GM18519 (cell line): ENCODE results near the gene POT1.
A peak's percentile ranks its signal among the peaks of the same experiment; 100 is the strongest.

Experiments used
- ATAC-seq: cut with Tn5 transposase; IDR thresholded peaks from one replicate; pipeline ENCODE4 v1.9.1; 2021; ENCODE audit warnings: mild to moderate bottlenecking, moderate library complexity; ENCODE audit not compliant: unreplicated experiment, low FRiP score

Gene POT1

GRCh38 chr7:124813994-124814798 lies 115.4 kb downstream of the POT1 start:
- no peak for ATAC-seq

GRCh38 chr7:124812764-124813163 lies 116.9 kb downstream of the POT1 start:
- no peak for ATAC-seq

GRCh38 chr7:124811341-124811740 lies 118.3 kb downstream of the POT1 start:
- no peak for ATAC-seq

- ATAC-seq = no peak
Observed at GRCh38 chr7:124810605-124811004, 119.0 kb downstream of the POT1 start.

- no peak for ATAC-seq
Observed at GRCh38 chr7:124808206-124808605, 121.4 kb downstream of the POT1 start.

- ATAC-seq = no peak
Observed at GRCh38 chr7:124801330-124801895, 128.2 kb downstream of the POT1 start.

GRCh38 chr7:124800386-124800785 lies 129.2 kb downstream of the POT1 start:
- no peak for ATAC-seq

GRCh38 chr7:124799448-124799847 lies 130.2 kb downstream of the POT1 start:
- no peak for ATAC-seq

GRCh38 chr7:124796771-124797170 lies 132.9 kb downstream of the POT1 start:
- ATAC-seq = no peak

GRCh38 chr7:124792696-124793095 lies 136.9 kb downstream of the POT1 start:
- ATAC-seq = no peak

- ATAC-seq = no peak
Observed at GRCh38 chr7:124792002-124792401, 137.6 kb downstream of the POT1 start.

- no peak for ATAC-seq
Observed at GRCh38 chr7:124791426-124791825, 138.2 kb downstream of the POT1 start.

- no peak for ATAC-seq
Observed at GRCh38 chr7:124790645-124791044, 139.0 kb downstream of the POT1 start.

- ATAC-seq = no peak
Observed at GRCh38 chr7:124785994-124786393, 143.6 kb downstream of the POT1 start.

GRCh38 chr7:124784879-124785818 lies 144.5 kb downstream of the POT1 start:
- peak; percentile 89 for ATAC-seq

GRCh38 chr7:124783271-124783670 lies 146.4 kb downstream of the POT1 start:
- ATAC-seq = no peak

GRCh38 chr7:124781907-124782734 lies 147.5 kb downstream of the POT1 start:
- no peak for ATAC-seq

- ATAC-seq = no peak
Observed at GRCh38 chr7:124781418-124781817, 148.2 kb downstream of the POT1 start.

GRCh38 chr7:124780608-124781007 lies 149.0 kb downstream of the POT1 start:
- ATAC-seq = no peak

- ATAC-seq = no peak
Observed at GRCh38 chr7:124780056-124780455, 149.6 kb downstream of the POT1 start.
